NCI-H510A treated with DMSO at 0.1 percent for 48 hours (cell line): ENCODE results near the gene ATP5MC2.
A peak's percentile ranks its signal among the peaks of the same experiment; 100 is the strongest.
"Not testable (repeated sequence)": the region's sequence is repeated elsewhere in the genome, so short reads cannot be mapped to it uniquely, and the experiment has no call there.

Experiments used
- DNase-seq: peaks from one replicate; lab custom pipeline; 2025; lab: John Stamatoyannopoulos, UW

Gene ATP5MC2

GRCh38 chr12:53675701-53676607 lies at the start of gene ATP5MC2:
ATP5MC2 (minus strand) TSS chr12:53676083; CDS start chr12:53672614, 3,469 bp downstream.
- peak; percentile 98 for DNase-seq

GRCh38 chr12:53722450-53723041 lies 46.7 kb upstream of the ATP5MC2 start:
- DNase-seq = no peak

GRCh38 chr12:53720946-53721345 lies 45.1 kb upstream of the ATP5MC2 start:
- no peak for DNase-seq

GRCh38 chr12:53719649-53720048 lies 43.8 kb upstream of the ATP5MC2 start:
- no peak for DNase-seq

- DNase-seq = not testable (repeated sequence)
These were observed 42.7 kb upstream of the ATP5MC2 start for GRCh38 chr12:53718567-53718966.

GRCh38 chr12:53717319-53717718 lies 41.4 kb upstream of the ATP5MC2 start:
- no peak for DNase-seq

GRCh38 chr12:53714004-53714403 lies 38.1 kb upstream of the ATP5MC2 start:
- DNase-seq = no peak

GRCh38 chr12:53713516-53713915 lies 37.6 kb upstream of the ATP5MC2 start:
- no peak for DNase-seq

- no peak for DNase-seq
These were observed 36.3 kb upstream of the ATP5MC2 start for GRCh38 chr12:53712059-53712643.

GRCh38 chr12:53710091-53710490 lies 34.2 kb upstream of the ATP5MC2 start:
- DNase-seq = no peak

- DNase-seq = no peak
These were observed 33.8 kb upstream of the ATP5MC2 start for GRCh38 chr12:53709671-53710070.

GRCh38 chr12:53706080-53706479 lies 30.2 kb upstream of the ATP5MC2 start:
- DNase-seq = no peak

GRCh38 chr12:53703756-53704155 lies 27.9 kb upstream of the ATP5MC2 start:
- no peak for DNase-seq

GRCh38 chr12:53701518-53702264 lies 25.8 kb upstream of the ATP5MC2 start:
- peak; percentile 48 for DNase-seq

GRCh38 chr12:53700567-53700966 lies 24.7 kb upstream of the ATP5MC2 start:
- DNase-seq = no peak

GRCh38 chr12:53699678-53700025 lies 23.8 kb upstream of the ATP5MC2 start:
- DNase-seq = no peak

GRCh38 chr12:53698948-53699677 lies 23.2 kb upstream of the ATP5MC2 start:
- no peak for DNase-seq

GRCh38 chr12:53696655-53697331 lies 20.9 kb upstream of the ATP5MC2 start:
- DNase-seq = peak; percentile 15

GRCh38 chr12:53696285-53696654 lies 20.4 kb upstream of the ATP5MC2 start:
- peak; percentile 97 for DNase-seq

GRCh38 chr12:53695152-53696145 lies 19.6 kb upstream of the ATP5MC2 start:
- no peak for DNase-seq
